SK-N-MC (cell line): ENCODE measurements around the gene KRT5.

Experiments
- EZH2 ChIP-seq: fragments of 200-600 bp; sonication (generic); IDR thresholded peaks from one replicate; pipeline ENCODE4 v1.6.1; 2017; ENCODE audit warnings: antibody characterized with exemption
- FOXP2 ChIP-seq: optimal IDR thresholded peaks from 2 replicates; pipeline ENCODE3; 2011; ENCODE audit warnings: mild to moderate bottlenecking, moderate library complexity; ENCODE audit not compliant: insufficient read depth; ENCODE audit errors: extremely low read length, control extremely low read depth
- POLR2AphosphoS5 ChIP-seq: IDR thresholded peaks from 2 replicates; pipeline ENCODE4 v1.6.1; 2012; ENCODE audit warnings: mild to moderate bottlenecking, low read depth, low read length, borderline replicate concordance

DNA sequence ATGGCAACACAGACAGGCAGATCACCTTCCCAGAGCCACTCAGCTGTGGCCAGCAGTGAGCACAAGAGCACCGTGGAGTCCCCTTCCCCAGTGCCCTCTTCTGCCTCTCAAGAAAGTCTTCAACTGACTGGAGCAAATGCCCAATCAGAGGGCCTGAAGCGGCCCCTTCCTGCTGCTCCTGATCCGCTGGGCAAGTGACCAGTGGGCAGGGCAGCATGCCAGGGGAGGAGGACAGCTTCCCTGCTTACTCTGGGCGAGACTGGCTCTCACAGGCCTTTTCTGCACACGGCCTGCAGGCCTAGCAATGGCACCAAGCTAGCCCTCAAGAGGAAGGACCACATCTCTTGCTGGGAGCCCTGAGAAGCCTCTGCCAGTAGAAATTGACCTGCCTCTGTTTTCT, 31.9 kb upstream of the KRT5 start:
- TF ChIP-seq EZH2 (no peak), POLR2AphosphoS5 (no peak), FOXP2 (no peak)
